DND-41 (cell line): ENCODE measurements around the gene POU4F1.

ENCODE experiments used
- EZH2 ChIP-seq: IDR thresholded peaks from 3 replicates; pipeline ENCODE4 v1.6.1; 2012; ENCODE audit warnings: borderline replicate concordance, low read depth, mild to moderate bottlenecking, moderate library complexity, low read length, inconsistent platforms; ENCODE audit not compliant: severe bottlenecking
- TF ChIP-seq, protein P1 (sequence below): IDR thresholded peaks from 2 replicates; pipeline ENCODE4 v1.5.1; 2012; ENCODE audit warnings: borderline replicate concordance, low read length, moderate library complexity, mild to moderate bottlenecking; ENCODE audit not compliant: poor library complexity, severe bottlenecking; ENCODE audit errors: extremely low read depth

DNA sequence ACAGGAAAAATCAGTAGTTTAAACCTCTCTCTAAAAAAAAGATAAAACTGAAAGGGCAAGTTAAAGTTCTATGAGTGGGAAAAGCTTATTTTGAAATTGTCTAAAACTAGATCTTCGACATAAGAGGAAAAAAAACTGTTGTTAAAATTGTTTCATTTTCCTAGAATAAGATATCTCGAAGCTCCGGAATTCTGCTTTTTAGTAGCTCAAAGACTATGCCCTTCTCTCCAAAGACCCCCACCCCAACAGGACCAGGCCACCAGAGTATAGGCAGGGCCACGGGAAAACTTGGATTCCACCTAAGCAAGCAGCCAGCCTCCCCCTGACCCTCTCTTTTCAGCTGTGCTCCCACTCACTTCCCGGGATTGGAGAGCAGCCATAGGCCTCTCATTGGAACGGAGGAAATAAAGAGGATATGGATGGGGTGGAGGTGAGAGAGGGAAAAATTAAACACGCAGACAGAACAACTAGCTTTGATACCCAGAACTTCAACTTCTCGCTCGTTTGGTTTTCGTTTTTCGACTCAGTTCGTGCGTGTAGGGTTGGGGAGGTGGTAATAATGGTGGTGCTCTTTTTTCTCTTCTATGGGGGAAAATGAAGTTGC is 3.0 kb downstream of the POU4F1 start:
- TF ChIP-seq, protein P1, sequence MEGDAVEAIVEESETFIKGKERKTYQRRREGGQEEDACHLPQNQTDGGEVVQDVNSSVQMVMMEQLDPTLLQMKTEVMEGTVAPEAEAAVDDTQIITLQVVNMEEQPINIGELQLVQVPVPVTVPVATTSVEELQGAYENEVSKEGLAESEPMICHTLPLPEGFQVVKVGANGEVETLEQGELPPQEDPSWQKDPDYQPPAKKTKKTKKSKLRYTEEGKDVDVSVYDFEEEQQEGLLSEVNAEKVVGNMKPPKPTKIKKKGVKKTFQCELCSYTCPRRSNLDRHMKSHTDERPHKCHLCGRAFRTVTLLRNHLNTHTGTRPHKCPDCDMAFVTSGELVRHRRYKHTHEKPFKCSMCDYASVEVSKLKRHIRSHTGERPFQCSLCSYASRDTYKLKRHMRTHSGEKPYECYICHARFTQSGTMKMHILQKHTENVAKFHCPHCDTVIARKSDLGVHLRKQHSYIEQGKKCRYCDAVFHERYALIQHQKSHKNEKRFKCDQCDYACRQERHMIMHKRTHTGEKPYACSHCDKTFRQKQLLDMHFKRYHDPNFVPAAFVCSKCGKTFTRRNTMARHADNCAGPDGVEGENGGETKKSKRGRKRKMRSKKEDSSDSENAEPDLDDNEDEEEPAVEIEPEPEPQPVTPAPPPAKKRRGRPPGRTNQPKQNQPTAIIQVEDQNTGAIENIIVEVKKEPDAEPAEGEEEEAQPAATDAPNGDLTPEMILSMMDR: no peak
- no peak for TF ChIP-seq EZH2
